BE2C (cell line): ENCODE results near the gene MED13.
A peak's percentile ranks its signal among the peaks of the same experiment; 100 is the strongest.

Experiments used
- DNase-seq: peaks from one replicate; pipeline ENCODE4 v3.0.0-alpha.2; 2020
- H3K27me3 ChIP-seq: fragments of 250-450 bp; sonication (Bioruptor Pico); 2 replicates; pipeline ENCODE4 v1.5.1; 2020; ENCODE audit warnings: mild to moderate bottlenecking
- H3K36me3 ChIP-seq: fragments of 250-450 bp; sonication (Bioruptor Pico); 2 replicates; pipeline ENCODE4 v1.5.1; 2020; ENCODE audit warnings: mild to moderate bottlenecking
- H3K4me1 ChIP-seq: fragments of 250-450 bp; sonication (Bioruptor Pico); 2 replicates; pipeline ENCODE4 v1.5.1; 2020
- H3K4me3 ChIP-seq: 2 replicates; pipeline ENCODE4 v1.5.1; 2011; ENCODE audit warnings: low read depth, low read length
- H3K9me3 ChIP-seq: fragments of 250-450 bp; sonication (Bioruptor Pico); 2 replicates; pipeline ENCODE4 v1.5.1; 2020
- TF ChIP-seq, protein P1 (sequence below): IDR thresholded peaks from 2 replicates; pipeline ENCODE4 v1.5.1; 2012; ENCODE audit warnings: mild to moderate bottlenecking, low read depth, low read length

Gene MED13

DNA sequence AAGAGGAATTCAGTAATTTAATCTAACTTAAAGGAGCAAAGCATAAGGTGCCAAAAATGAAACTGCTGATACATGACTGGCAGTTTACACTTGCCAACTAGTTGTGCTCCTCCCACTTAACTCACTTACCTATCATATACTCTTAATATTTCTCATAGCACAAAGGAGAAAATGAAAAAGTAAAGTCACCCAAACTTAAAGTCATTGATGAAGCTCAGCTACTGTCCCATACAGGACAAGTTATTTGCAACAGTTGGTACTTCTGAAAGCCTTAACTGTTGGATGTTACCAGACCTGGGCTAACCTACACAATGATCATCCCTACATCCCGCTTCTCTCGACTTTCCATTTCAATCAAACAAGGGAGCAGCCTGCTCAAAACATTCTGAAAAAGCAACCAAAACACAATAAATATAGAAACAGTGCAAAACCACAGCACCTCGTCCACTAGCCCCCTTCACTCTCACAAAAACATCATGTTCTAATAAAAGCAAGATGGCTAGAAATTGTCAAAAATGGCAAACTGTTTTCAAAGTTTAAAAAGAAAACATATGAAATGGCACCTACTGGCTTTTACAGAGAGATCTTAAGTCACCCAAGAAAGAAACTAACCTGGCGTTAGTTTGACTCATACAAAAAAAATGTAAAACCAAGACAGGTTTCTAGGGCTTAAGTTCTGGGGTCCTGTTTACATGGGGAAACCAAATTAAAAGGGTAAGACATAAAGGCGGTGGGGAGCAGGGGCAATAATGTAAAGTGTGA is 868 bp downstream of the MED13 start:
- Histone ChIP-seq H3K9me3 (no peaks in the 10 kb centered on the region), H3K4me3 (peak overlapping the region; percentile 98), H3K27me3 (no peaks in the 10 kb centered on the region), H3K36me3 (peaks cover 15% of the 10 kb centered on the region), H3K4me1 (no peaks in the 10 kb centered on the region)
- TF ChIP-seq, protein P1, sequence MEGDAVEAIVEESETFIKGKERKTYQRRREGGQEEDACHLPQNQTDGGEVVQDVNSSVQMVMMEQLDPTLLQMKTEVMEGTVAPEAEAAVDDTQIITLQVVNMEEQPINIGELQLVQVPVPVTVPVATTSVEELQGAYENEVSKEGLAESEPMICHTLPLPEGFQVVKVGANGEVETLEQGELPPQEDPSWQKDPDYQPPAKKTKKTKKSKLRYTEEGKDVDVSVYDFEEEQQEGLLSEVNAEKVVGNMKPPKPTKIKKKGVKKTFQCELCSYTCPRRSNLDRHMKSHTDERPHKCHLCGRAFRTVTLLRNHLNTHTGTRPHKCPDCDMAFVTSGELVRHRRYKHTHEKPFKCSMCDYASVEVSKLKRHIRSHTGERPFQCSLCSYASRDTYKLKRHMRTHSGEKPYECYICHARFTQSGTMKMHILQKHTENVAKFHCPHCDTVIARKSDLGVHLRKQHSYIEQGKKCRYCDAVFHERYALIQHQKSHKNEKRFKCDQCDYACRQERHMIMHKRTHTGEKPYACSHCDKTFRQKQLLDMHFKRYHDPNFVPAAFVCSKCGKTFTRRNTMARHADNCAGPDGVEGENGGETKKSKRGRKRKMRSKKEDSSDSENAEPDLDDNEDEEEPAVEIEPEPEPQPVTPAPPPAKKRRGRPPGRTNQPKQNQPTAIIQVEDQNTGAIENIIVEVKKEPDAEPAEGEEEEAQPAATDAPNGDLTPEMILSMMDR, result no peak
- no peak for DNase-seq

DNA sequence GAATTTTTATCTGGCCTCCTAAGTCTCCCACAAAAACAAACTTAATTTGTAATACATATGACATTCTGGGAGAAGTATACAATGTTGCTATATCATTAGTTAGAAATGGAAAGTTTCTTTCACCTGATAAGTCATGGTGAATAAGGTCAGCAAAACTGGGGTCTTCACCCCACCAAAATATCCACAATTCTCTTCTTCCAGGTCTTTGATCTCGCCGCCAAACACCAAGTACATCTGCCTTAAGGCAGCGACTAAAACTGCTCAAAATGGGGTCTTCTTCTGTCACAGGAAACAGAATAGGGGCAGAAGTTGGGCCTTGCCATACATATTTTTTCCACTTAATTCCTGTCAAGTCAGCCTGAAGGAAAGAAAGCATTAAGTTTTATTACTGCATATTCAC is 2.1 kb downstream of the MED13 start:
- Histone ChIP-seq H3K4me1 (no peaks in the 10 kb centered on the region), H3K4me3 (peak overlapping the region; percentile 98), H3K36me3 (peaks cover 23% of the 10 kb centered on the region), H3K9me3 (no peaks in the 10 kb centered on the region), H3K27me3 (no peaks in the 10 kb centered on the region)
- DNase-seq, result no peak
- TF ChIP-seq, protein P1, result no peak

DNA sequence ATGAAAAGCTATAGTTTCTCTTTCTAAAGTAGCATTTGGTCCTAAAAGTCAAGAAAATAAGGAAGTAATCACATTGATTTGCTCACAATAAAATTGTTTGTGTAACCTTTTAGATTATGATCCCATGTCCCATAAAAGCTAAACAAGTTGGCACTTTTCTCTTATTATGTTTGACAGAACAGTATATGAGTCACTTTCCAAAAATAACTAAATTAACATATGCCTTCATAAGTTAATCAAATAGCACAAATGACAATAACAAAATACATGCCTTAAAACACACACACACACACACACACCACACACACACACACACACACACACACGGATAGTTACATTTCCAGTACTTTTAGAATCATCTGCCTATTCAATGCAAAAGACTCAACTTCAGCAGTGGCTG is 2.8 kb downstream of the MED13 start:
- DNase-seq, result no peak
- peak overlapping the region; percentile 98 for H3K4me3 ChIP-seq
- H3K9me3 ChIP-seq, result no peaks in the 10 kb centered on the region
- TF ChIP-seq, protein P1, result no peak
- H3K4me1 ChIP-seq, result no peaks in the 10 kb centered on the region
- H3K36me3 ChIP-seq, result peaks cover 26% of the 10 kb centered on the region
- no peaks in the 10 kb centered on the region for H3K27me3 ChIP-seq

DNA sequence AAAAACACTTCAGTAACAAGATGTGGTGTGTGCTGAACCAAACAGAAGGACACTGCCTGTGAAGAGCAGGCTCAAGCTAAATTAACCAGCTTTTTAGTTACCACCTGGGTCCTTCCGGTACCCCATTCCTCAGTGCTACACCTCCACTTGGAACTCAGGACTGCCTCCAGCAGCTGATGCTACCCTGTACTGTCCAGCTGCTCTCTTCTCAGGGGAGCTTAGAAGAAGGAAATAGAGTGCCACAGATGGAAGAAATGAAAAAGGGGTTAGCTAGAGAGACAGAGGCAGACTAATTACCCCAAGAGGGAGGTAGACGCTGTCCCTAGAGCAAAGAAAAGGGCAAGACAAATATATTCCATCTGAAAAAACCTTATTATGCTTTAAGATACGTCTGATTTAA is 5.7 kb downstream of the MED13 start:
- peaks cover 51% of the 10 kb centered on the region for H3K36me3 ChIP-seq
- no peaks in the 10 kb centered on the region for H3K4me1 ChIP-seq
- no peak for DNase-seq
- no peaks in the 10 kb centered on the region for H3K9me3 ChIP-seq
- TF ChIP-seq, protein P1, result no peak
- no peak overlapping the region for H3K4me3 ChIP-seq
- H3K27me3 ChIP-seq, result no peaks in the 10 kb centered on the region

DNA sequence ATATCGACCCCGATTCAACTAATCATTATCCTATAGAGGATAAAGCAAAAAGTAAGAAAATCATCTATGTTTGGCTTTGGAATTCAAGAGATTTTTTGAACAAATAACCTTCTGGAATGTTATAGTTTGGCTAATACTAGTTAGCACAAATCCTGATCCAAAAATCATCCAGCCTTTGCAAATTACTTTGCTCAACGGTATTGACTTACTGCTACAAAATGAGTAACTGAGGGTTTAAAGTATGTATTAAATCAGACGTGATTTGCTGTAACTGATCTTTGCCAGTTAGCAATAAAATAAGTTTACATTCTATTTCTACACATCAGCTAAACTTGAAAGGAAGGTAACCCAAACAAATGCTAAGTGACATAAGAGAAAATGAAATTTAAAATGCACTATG is 6.5 kb downstream of the MED13 start:
- H3K4me3 ChIP-seq, result no peak overlapping the region
- no peak for DNase-seq
- H3K27me3 ChIP-seq, result no peaks in the 10 kb centered on the region
- TF ChIP-seq, protein P1, result no peak
- peaks cover 57% of the 10 kb centered on the region for H3K36me3 ChIP-seq
- no peaks in the 10 kb centered on the region for H3K9me3 ChIP-seq
- no peaks in the 10 kb centered on the region for H3K4me1 ChIP-seq

DNA sequence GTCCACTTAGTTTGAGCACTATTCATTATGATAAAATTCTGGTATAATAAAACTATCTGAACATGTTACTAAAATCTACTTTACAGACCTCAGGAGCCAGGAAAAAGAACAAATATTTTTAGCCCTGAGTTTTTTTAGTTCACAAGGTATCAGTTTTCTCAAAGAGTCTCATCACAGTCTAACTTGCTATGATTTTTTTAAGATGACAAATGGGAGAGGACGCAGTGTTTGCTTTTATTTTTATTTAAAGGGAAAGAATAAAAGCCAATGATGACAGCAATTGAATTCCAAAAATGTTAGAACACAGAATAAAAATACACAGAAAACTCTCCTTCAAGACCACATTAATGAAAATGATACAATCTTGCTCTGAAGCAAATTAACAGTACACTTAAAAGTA is 7.4 kb downstream of the MED13 start:
- Histone ChIP-seq H3K4me3 (no peak overlapping the region), H3K9me3 (no peaks in the 10 kb centered on the region), H3K36me3 (peaks cover 64% of the 10 kb centered on the region), H3K27me3 (no peaks in the 10 kb centered on the region), H3K4me1 (no peaks in the 10 kb centered on the region)
- DNase-seq, result no peak
- TF ChIP-seq, protein P1, result no peak
